ENCODE data around the gene ZC3H12A.

DNA sequence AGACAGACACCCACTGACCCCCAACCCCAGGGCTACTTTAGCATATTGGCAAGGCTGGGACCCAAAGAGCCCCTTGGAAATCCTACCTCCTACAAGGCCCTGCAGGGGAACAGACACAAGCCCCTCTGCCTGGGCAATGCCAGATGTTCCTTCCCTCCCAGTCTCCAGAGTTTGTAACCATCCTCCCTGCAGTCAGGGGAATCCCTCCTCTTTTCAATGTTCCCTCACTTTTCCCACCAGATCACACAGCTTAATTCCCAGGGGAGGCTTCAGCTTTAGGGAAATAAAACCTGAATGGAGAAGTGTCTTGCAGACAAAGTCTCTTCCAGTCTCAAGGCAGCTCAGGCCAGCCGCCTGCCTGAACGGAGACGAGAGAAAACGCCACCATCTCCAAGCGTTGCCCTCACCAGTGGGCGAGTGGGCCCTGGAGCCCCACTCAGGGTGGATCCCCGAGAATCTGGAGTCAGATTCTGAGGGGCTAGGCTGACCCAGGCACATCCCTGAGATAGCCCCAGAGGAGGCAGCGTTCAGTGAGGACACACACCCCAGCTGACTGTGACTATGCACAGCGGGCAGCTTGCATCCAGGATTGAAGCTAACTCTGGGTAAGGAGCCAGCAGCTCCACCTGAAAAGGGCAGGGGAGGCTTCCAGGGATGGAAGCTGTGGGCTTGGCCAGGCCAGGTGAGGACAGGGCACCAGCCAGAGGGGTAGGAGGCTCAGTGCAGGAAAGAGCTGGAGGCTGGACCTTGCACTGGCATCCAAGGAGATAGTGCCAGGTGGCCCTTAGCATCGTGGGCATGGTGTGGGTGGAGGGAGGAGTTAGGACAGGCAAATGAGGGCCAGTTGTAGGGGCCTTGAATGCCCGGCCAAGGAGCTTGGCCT is 44.0 kb upstream of the ZC3H12A start:
- TF ChIP-seq TCF12 (IDR thresholded peaks at IDR 0.05; ENCODE audit: low read depth, low read length) (no peak), ASH2L (IDR thresholded peaks at IDR 0.05; ENCODE audit: low read length) (no peak), KDM1A (IDR thresholded peaks at IDR 0.05; ENCODE audit: borderline replicate concordance, low read length) (no peak), TBP (IDR thresholded peaks at IDR 0.05; ENCODE audit: low read depth, low read length) (no peak), POLR2A (IDR thresholded peaks at IDR 0.05; ENCODE audit: control extremely low read depth in 1 of 2, low read depth in 2 of 2, low read length in 2 of 2) (no peak), BRCA1 (IDR thresholded peaks at IDR 0.05; ENCODE audit: low read depth, low read length) (no peak)
- TF ChIP-seq, protein P1, sequence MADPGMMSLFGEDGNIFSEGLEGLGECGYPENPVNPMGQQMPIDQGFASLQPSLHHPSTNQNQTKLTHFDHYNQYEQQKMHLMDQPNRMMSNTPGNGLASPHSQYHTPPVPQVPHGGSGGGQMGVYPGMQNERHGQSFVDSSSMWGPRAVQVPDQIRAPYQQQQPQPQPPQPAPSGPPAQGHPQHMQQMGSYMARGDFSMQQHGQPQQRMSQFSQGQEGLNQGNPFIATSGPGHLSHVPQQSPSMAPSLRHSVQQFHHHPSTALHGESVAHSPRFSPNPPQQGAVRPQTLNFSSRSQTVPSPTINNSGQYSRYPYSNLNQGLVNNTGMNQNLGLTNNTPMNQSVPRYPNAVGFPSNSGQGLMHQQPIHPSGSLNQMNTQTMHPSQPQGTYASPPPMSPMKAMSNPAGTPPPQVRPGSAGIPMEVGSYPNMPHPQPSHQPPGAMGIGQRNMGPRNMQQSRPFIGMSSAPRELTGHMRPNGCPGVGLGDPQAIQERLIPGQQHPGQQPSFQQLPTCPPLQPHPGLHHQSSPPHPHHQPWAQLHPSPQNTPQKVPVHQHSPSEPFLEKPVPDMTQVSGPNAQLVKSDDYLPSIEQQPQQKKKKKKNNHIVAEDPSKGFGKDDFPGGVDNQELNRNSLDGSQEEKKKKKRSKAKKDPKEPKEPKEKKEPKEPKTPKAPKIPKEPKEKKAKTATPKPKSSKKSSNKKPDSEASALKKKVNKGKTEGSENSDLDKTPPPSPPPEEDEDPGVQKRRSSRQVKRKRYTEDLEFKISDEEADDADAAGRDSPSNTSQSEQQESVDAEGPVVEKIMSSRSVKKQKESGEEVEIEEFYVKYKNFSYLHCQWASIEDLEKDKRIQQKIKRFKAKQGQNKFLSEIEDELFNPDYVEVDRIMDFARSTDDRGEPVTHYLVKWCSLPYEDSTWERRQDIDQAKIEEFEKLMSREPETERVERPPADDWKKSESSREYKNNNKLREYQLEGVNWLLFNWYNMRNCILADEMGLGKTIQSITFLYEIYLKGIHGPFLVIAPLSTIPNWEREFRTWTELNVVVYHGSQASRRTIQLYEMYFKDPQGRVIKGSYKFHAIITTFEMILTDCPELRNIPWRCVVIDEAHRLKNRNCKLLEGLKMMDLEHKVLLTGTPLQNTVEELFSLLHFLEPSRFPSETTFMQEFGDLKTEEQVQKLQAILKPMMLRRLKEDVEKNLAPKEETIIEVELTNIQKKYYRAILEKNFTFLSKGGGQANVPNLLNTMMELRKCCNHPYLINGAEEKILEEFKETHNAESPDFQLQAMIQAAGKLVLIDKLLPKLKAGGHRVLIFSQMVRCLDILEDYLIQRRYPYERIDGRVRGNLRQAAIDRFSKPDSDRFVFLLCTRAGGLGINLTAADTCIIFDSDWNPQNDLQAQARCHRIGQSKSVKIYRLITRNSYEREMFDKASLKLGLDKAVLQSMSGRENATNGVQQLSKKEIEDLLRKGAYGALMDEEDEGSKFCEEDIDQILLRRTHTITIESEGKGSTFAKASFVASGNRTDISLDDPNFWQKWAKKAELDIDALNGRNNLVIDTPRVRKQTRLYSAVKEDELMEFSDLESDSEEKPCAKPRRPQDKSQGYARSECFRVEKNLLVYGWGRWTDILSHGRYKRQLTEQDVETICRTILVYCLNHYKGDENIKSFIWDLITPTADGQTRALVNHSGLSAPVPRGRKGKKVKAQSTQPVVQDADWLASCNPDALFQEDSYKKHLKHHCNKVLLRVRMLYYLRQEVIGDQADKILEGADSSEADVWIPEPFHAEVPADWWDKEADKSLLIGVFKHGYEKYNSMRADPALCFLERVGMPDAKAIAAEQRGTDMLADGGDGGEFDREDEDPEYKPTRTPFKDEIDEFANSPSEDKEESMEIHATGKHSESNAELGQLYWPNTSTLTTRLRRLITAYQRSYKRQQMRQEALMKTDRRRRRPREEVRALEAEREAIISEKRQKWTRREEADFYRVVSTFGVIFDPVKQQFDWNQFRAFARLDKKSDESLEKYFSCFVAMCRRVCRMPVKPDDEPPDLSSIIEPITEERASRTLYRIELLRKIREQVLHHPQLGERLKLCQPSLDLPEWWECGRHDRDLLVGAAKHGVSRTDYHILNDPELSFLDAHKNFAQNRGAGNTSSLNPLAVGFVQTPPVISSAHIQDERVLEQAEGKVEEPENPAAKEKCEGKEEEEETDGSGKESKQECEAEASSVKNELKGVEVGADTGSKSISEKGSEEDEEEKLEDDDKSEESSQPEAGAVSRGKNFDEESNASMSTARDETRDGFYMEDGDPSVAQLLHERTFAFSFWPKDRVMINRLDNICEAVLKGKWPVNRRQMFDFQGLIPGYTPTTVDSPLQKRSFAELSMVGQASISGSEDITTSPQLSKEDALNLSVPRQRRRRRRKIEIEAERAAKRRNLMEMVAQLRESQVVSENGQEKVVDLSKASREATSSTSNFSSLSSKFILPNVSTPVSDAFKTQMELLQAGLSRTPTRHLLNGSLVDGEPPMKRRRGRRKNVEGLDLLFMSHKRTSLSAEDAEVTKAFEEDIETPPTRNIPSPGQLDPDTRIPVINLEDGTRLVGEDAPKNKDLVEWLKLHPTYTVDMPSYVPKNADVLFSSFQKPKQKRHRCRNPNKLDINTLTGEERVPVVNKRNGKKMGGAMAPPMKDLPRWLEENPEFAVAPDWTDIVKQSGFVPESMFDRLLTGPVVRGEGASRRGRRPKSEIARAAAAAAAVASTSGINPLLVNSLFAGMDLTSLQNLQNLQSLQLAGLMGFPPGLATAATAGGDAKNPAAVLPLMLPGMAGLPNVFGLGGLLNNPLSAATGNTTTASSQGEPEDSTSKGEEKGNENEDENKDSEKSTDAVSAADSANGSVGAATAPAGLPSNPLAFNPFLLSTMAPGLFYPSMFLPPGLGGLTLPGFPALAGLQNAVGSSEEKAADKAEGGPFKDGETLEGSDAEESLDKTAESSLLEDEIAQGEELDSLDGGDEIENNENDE (IDR thresholded peaks at IDR 0.05; ENCODE audit: insufficient replicate concordance, low read length) = no peak
- TF ChIP-seq, protein P2, sequence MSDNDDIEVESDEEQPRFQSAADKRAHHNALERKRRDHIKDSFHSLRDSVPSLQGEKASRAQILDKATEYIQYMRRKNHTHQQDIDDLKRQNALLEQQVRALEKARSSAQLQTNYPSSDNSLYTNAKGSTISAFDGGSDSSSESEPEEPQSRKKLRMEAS (IDR thresholded peaks at IDR 0.05) = no peak

Measured in H1 (cell line).